GM10248 (cell line): Measurements from ENCODE around the gene POU2F3.

ENCODE experiments used
- CTCF ChIA-PET: fragments of 300-600 bp; sonication (Branson Sonifier 250); formaldehyde crosslinking; extraction: SDS; loops from one replicate; lab custom pipeline; 2021; ENCODE audit warnings: antibody characterized with exemption; lab: Yijun Ruan, JAX
- POLR2A ChIA-PET: fragments of 350-650 bp; sonication (Branson Sonifier 250); formaldehyde crosslinking; extraction: SDS; loops from one replicate; lab custom pipeline; 2020; ENCODE audit warnings: antibody characterized with exemption; lab: Yijun Ruan, JAX
- DNase-seq: peaks from one replicate; pipeline ENCODE4 v3.0.0; 2012; ENCODE audit errors: extremely low spot score
- TF ChIP-seq, protein P1 (sequence below): IDR thresholded peaks from 2 replicates; pipeline ENCODE4 v1.5.1; 2012; ENCODE audit warnings: mild to moderate bottlenecking, low read depth; ENCODE audit errors: extremely low read depth, missing control alignments, control extremely low read depth

POU2F3 gene

GRCh38 chr11:120350637-120351036 is 110.7 kb downstream of the POU2F3 start:
- TF ChIP-seq, protein P1, sequence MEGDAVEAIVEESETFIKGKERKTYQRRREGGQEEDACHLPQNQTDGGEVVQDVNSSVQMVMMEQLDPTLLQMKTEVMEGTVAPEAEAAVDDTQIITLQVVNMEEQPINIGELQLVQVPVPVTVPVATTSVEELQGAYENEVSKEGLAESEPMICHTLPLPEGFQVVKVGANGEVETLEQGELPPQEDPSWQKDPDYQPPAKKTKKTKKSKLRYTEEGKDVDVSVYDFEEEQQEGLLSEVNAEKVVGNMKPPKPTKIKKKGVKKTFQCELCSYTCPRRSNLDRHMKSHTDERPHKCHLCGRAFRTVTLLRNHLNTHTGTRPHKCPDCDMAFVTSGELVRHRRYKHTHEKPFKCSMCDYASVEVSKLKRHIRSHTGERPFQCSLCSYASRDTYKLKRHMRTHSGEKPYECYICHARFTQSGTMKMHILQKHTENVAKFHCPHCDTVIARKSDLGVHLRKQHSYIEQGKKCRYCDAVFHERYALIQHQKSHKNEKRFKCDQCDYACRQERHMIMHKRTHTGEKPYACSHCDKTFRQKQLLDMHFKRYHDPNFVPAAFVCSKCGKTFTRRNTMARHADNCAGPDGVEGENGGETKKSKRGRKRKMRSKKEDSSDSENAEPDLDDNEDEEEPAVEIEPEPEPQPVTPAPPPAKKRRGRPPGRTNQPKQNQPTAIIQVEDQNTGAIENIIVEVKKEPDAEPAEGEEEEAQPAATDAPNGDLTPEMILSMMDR, result no peak
- DNase-seq, result no peak
- ChIA-PET POLR2A (no interaction called here), CTCF (interaction anchor here (1.7 to 3.0 kb wide), 5 partner anchors 9 to 35 kb away, joined by 3 to 16 read pairs (median 6); partner anchors contain the start of gene ARHGEF12)

GRCh38 chr11:120352405-120352804 is 112.5 kb downstream of the POU2F3 start:
- no peak for DNase-seq
- TF ChIP-seq, protein P1, result no peak
- POLR2A ChIA-PET, result no interaction called here
- CTCF ChIA-PET, result no interaction called here

- CTCF ChIA-PET, result interaction anchor here (1.5 kb wide), 1 partner anchor 41 kb away, joined by 3 read pairs; no protein-coding TSS in a partner anchor
- POLR2A ChIA-PET, result no interaction called here
- TF ChIP-seq, protein P1, result no peak
- no peak for DNase-seq
These were observed 114.1 kb downstream of the POU2F3 start for GRCh38 chr11:120354068-120354467.

GRCh38 chr11:120354779-120355178 is 114.8 kb downstream of the POU2F3 start:
- CTCF ChIA-PET, result interaction anchor here (0.6 to 2.1 kb wide), 8 partner anchors 15 to 470 kb away, joined by 3 to 6 read pairs (median 3); partner anchors contain the start of gene ARHGEF12
- TF ChIP-seq, protein P1, result no peak
- no peak for DNase-seq
- POLR2A ChIA-PET, result no interaction called here

DNA sequence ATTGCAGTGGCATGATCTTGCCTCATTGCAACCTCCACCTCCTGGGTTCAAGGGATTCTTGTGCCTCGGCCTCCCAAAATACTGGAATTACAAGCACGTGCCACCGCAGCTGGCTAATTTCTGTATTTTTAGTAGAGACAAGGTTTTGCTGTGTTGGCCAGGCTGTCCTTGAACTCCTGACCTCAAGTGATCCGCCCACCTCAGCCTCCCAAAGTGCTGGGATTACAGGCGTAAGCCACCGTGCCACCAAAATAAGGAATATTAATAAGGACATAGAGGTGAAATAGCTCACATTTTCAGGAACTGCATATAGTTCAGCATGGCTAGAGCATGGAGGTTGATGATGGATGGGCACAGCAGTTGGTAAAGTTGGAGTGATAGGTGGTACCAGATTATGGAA is 117.7 kb downstream of the POU2F3 start:
- TF ChIP-seq, protein P1, result no peak
- POLR2A ChIA-PET, result no interaction called here
- no peak for DNase-seq
- CTCF ChIA-PET, result no interaction called here

DNA sequence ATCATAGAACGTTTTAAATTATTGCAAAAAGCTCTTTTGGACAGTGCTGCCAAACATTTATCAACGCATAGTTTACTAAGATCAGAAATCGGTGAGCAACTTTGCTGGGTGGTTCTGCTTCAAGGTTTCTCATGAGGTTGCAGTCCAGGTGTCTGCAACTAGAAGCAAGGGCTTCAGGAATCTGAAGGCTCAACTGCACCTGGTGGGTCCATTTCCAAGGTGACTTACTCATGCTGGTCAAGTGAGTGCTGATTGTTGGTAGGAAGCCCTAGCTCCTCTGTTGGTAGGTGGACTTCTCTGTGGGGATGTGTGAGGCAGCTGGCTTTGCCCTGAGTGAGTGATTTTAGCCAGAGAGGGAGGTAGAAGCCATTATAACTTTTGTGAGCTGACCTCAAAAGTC is 118.8 kb downstream of the POU2F3 start:
- ChIA-PET POLR2A (interaction anchor here (0.6 kb wide), 1 partner anchor 502 kb away, joined by 4 read pairs; no protein-coding TSS in a partner anchor), CTCF (interaction anchor here (1.3 to 1.7 kb wide), 3 partner anchors 9 to 14 kb away, joined by 3 to 5 read pairs (median 3); no protein-coding TSS in a partner anchor)
- no peak for DNase-seq
- TF ChIP-seq, protein P1, result no peak

- ChIA-PET CTCF (interaction anchor here (0.8 to 2.1 kb wide), 2 partner anchors 28 to 59 kb away, joined by 3 to 5 read pairs; no protein-coding TSS in a partner anchor), POLR2A (no interaction called here)
- DNase-seq, result no peak
- TF ChIP-seq, protein P1, result no peak
These were observed 123.5 kb downstream of the POU2F3 start for GRCh38 chr11:120363436-120363835.
